Right atrium auricular region (tissue), 2 donors: ENCODE results near the gene LAMTOR4. TPM values are rescaled to one million over a fixed set of nuclear protein-coding genes. Genes with fewer than 3 reads are reported as not detected.

Source experiments
- DNase-seq: peaks from one replicate; pipeline ENCODE4 v3.0.0-alpha.2; 2019; ENCODE audit warnings: low spot score
- H3K27ac ChIP-seq, 2 donors: fragments of 200-600 bp; sonication (generic); 1 replicate in 1 of 2; 2 replicates in 1 of 2; pipeline ENCODE4 v1.5.1; 2016 to 2019
- H3K27me3 ChIP-seq, 2 donors: fragments of 200-600 bp; sonication (generic); one replicate each; pipeline versions ENCODE4 v1.5.1 to v1.6.0; 2017 to 2019
- H3K36me3 ChIP-seq: fragments of 200-600 bp; sonication (generic); one replicate; pipeline ENCODE4 v1.5.1; 2016
- H3K4me1 ChIP-seq, 2 donors: fragments of 200-600 bp; sonication (generic); one replicate each; pipeline versions ENCODE4 v1.5.1 to v1.6.0; 2017 to 2019
- H3K4me3 ChIP-seq, 2 donors: fragments of 200-600 bp; sonication (generic); 1 replicate in 1 of 2; 2 replicates in 1 of 2; pipeline ENCODE4 v1.5.1; 2017 to 2019; ENCODE audit warnings: mild to moderate bottlenecking in 1 of 2, moderate library complexity in 1 of 2
- H3K9me3 ChIP-seq, 2 donors: fragments of 200-600 bp; sonication (generic); one replicate each; pipeline ENCODE4 v1.5.1; 2019
- CTCF ChIP-seq, 2 donors: fragments of 200-600 bp; sonication (generic); IDR thresholded peaks; one replicate each; pipeline ENCODE4 v1.5.1; 2019; ENCODE audit warnings: antibody characterized with exemption in 2 of 2
- total RNA-seq, 2 donors: library from RNA; depleted of rRNA; stranded (reverse); fragments of >200 nt; gene quantifications; one replicate each; pipeline ENCODE4 v1.1.0, GENCODE V29; 2016

Gene LAMTOR4
- total RNA-seq, 2 donors from 2014 or later = 153 to 168 TPM

- DNase-seq = no peak
- no peak overlapping the region for H3K27ac ChIP-seq
- no peak overlapping the region for H3K4me3 ChIP-seq
- H3K36me3 ChIP-seq = peaks cover 33% of the 10 kb centered on the region
- H3K9me3 ChIP-seq = no peaks in the 10 kb centered on the region
- no peak for TF ChIP-seq CTCF (IDR thresholded peaks at IDR 0.05)
- no peaks in the 10 kb centered on the region for H3K27me3 ChIP-seq
- peaks cover 0 to 30% of the 10 kb centered on the region in 2 donors for H3K4me1 ChIP-seq
These were observed 5.2 kb downstream of the LAMTOR4 start for GRCh38 chr7:100153708-100154535.

- peaks cover 33% of the 10 kb centered on the region for H3K36me3 ChIP-seq
- DNase-seq = no peak
- H3K4me1 ChIP-seq = peaks cover 0 to 26% of the 10 kb centered on the region in 2 donors
- TF ChIP-seq CTCF (IDR thresholded peaks at IDR 0.05) = no peak
- no peak overlapping the region for H3K4me3 ChIP-seq
- H3K27ac ChIP-seq = no peak overlapping the region
- no peaks in the 10 kb centered on the region for H3K9me3 ChIP-seq
- H3K27me3 ChIP-seq = no peaks in the 10 kb centered on the region
These were observed 6.2 kb downstream of the LAMTOR4 start for GRCh38 chr7:100154651-100155491.

- H3K9me3 ChIP-seq = no peaks in the 10 kb centered on the region
- no peak for DNase-seq
- no peak overlapping the region for H3K27ac ChIP-seq
- TF ChIP-seq CTCF (IDR thresholded peaks at IDR 0.05) = no peak
- peaks cover 0 to 22% of the 10 kb centered on the region in 2 donors for H3K4me1 ChIP-seq
- H3K4me3 ChIP-seq = no peak overlapping the region
- peaks cover 33% of the 10 kb centered on the region for H3K36me3 ChIP-seq
- no peaks in the 10 kb centered on the region for H3K27me3 ChIP-seq
These were observed 7.0 kb downstream of the LAMTOR4 start for GRCh38 chr7:100155553-100156317.

GRCh38 chr7:100156331-100157068 is 7.8 kb downstream of the LAMTOR4 start:
- no peak for TF ChIP-seq CTCF (IDR thresholded peaks at IDR 0.05)
- peak overlapping the region in 1 of 2 donors; percentile 80 for H3K27ac ChIP-seq
- peaks cover 0 to 22% of the 10 kb centered on the region in 2 donors for H3K4me1 ChIP-seq
- DNase-seq = no peak
- no peaks in the 10 kb centered on the region for H3K9me3 ChIP-seq
- H3K36me3 ChIP-seq = peaks cover 33% of the 10 kb centered on the region
- H3K4me3 ChIP-seq = no peak overlapping the region
- H3K27me3 ChIP-seq = no peaks in the 10 kb centered on the region

- Histone ChIP-seq H3K4me1 (peaks cover 0 to 22% of the 10 kb centered on the region in 2 donors), H3K4me3 (no peak overlapping the region), H3K9me3 (no peaks in the 10 kb centered on the region), H3K36me3 (peaks cover 33% of the 10 kb centered on the region), H3K27ac (peak overlapping the region in 1 of 2 donors; percentile 80), H3K27me3 (no peaks in the 10 kb centered on the region)
- TF ChIP-seq CTCF (IDR thresholded peaks at IDR 0.05) = no peak
- DNase-seq = no peak
These were observed 8.3 kb downstream of the LAMTOR4 start for GRCh38 chr7:100157069-100157333.
